Upper lobe of right lung (tissue), 1 donor: ENCODE results near the gene TREM2. TPM values are rescaled to one million over a fixed set of nuclear protein-coding genes. Genes with fewer than 3 reads are reported as not detected.

Experiments
- ATAC-seq: fragments of 200-7000 bp; cut with Tn5 transposase; one replicate; pipeline ENCODE4 v1.9.1; 2020; ENCODE audit warnings: mild to moderate bottlenecking, moderate library complexity
- DNase-seq: peaks from one replicate; pipeline ENCODE4 v3.0.0-alpha.2; 2020
- H3K27ac ChIP-seq: fragments of 200-600 bp; one replicate; pipeline ENCODE4 v1.8.0; 2022
- H3K27me3 ChIP-seq: fragments of 200-600 bp; one replicate; pipeline ENCODE4 v1.8.0; 2022; ENCODE audit warnings: mild to moderate bottlenecking
- H3K36me3 ChIP-seq: fragments of 200-600 bp; one replicate; pipeline ENCODE4 v1.8.0; 2022
- H3K4me1 ChIP-seq: fragments of 200-600 bp; one replicate; pipeline ENCODE4 v1.8.0; 2022
- H3K4me3 ChIP-seq: fragments of 200-600 bp; one replicate; pipeline ENCODE4 v1.8.0; 2022; ENCODE audit warnings: mild to moderate bottlenecking
- H3K9me3 ChIP-seq: fragments of 200-600 bp; one replicate; pipeline ENCODE4 v1.8.0; 2022
- intact Hi-C: fragments of 100-400 bp; cut with DNase I; formaldehyde crosslinking; loops from one replicate; pipeline ENCODE4 v1.11.0; 2022
- total RNA-seq: library from RNA; stranded (reverse); fragmentation: NEBNext Ultra II Directional; extraction: Animal tissue kit (Norgen Biotek cat#: 25700); gene quantifications from one replicate; pipeline ENCODE4 v1.2.1, GENCODE V29; 2021
- TF ChIP-seq, protein P1 (sequence below): fragments of 200-600 bp; IDR thresholded peaks from one replicate; pipeline ENCODE4 v1.8.0; 2022; ENCODE audit warnings: antibody characterized with exemption
- donor health status: DM: no; HTN: yes; CAD: no; lungs with severe emphysema.

The TREM2 gene
- total RNA-seq, 1 donor from 2014 or later, result 62.2 TPM

DNA sequence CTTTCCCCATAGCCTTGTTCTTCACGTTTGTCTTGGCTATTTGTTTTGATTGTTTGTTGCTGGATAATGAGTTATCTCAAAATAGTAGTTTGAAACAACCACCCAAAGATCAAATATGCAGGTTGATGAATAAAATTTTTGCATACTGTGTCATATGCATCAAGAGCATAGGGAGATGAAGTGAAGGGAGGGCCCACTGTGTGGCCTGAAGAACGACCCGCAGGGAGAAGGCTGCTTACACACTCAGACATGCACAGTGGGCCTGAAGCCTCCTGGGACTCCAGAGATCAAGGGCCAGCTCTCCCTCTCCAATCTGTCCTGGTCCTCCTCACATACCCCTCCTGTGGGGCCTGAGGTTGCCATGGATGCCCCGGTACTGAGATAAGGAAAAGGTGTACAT is 16.2 kb upstream of the TREM2 start:
- Histone ChIP-seq H3K36me3 (no peaks in the 10 kb centered on the region), H3K9me3 (no peaks in the 10 kb centered on the region), H3K4me1 (no peaks in the 10 kb centered on the region), H3K4me3 (no peak overlapping the region), H3K27ac (no peak overlapping the region), H3K27me3 (peaks cover 9% of the 10 kb centered on the region)
- intact Hi-C loops, result no loop called here
- TF ChIP-seq, protein P1, sequence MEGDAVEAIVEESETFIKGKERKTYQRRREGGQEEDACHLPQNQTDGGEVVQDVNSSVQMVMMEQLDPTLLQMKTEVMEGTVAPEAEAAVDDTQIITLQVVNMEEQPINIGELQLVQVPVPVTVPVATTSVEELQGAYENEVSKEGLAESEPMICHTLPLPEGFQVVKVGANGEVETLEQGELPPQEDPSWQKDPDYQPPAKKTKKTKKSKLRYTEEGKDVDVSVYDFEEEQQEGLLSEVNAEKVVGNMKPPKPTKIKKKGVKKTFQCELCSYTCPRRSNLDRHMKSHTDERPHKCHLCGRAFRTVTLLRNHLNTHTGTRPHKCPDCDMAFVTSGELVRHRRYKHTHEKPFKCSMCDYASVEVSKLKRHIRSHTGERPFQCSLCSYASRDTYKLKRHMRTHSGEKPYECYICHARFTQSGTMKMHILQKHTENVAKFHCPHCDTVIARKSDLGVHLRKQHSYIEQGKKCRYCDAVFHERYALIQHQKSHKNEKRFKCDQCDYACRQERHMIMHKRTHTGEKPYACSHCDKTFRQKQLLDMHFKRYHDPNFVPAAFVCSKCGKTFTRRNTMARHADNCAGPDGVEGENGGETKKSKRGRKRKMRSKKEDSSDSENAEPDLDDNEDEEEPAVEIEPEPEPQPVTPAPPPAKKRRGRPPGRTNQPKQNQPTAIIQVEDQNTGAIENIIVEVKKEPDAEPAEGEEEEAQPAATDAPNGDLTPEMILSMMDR, result no peak
- DNase-seq (no peak), ATAC-seq (no peak)

DNA sequence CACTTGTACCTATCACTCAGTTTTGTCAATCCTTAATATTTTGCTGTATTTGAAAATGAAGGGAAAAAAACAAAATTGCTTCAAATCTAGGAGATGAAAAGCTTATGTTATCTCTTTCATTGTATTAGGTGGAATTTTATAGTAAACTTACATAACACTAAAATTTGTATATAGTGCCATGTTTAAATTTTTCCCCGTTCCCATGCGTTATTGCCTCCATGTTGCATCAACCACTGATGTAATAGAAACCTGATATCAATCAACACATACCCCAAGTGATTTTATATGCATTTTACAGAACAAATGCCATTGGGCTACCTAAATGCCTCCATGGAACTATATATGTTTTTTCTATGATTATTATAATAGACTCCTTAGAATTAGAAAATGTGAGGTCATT is 14.8 kb upstream of the TREM2 start:
- DNase-seq, result no peak
- intact Hi-C loops, result no loop called here
- Histone ChIP-seq H3K27me3 (peaks cover 9% of the 10 kb centered on the region), H3K9me3 (no peaks in the 10 kb centered on the region), H3K4me1 (no peaks in the 10 kb centered on the region), H3K4me3 (no peak overlapping the region), H3K27ac (no peak overlapping the region), H3K36me3 (no peaks in the 10 kb centered on the region)
- TF ChIP-seq, protein P1, result no peak
- ATAC-seq, result no peak

DNA sequence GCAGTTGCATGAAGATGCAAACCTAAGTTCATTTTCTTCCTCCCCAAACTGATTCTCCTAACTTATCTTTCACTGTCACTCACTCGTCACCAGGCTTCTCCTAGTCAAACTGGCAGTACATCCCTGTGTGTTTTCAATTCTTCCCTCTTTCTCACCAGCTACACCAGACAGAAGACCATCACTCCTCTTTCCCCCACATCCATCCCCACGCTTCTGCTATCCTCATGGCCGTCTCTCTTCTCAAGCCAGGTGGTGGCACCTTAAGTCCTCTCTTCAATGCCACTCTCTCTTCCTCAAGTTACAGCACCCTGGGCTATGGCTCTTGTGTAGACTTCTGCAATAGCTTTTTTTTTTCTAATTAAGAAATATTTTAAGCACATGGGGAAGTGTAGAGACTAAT is 14.4 kb upstream of the TREM2 start:
- H3K27ac ChIP-seq, result no peak overlapping the region
- no peaks in the 10 kb centered on the region for H3K36me3 ChIP-seq
- H3K27me3 ChIP-seq, result peaks cover 9% of the 10 kb centered on the region
- ATAC-seq (no peak), DNase-seq (no peak)
- intact Hi-C loops, result no loop called here
- no peaks in the 10 kb centered on the region for H3K9me3 ChIP-seq
- TF ChIP-seq, protein P1, result no peak
- no peak overlapping the region for H3K4me3 ChIP-seq
- H3K4me1 ChIP-seq, result no peaks in the 10 kb centered on the region

DNA sequence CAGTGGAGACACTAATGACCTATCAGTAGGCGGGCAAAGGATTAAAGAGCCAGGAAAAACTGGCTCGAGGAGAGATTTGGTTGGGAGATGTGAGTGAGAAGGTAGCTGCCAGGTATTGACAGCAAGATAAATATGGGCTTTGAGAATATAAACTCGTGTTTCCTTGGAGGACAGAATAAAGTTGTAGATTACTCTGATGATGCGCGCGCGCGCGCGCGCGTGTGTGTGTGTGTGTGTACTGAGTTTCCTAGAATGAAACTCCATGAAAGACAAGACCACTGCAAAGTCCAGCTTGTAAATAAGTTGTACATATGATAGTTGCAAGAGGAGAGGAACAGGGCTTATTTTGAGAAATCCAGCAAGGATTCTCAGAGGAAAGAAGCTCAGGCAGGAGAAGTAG is 13.3 kb upstream of the TREM2 start:
- no peak for DNase-seq
- intact Hi-C loops, result no loop called here
- Histone ChIP-seq H3K27me3 (peaks cover 9% of the 10 kb centered on the region), H3K4me1 (no peaks in the 10 kb centered on the region), H3K36me3 (no peaks in the 10 kb centered on the region), H3K4me3 (no peak overlapping the region), H3K9me3 (no peaks in the 10 kb centered on the region), H3K27ac (no peak overlapping the region)
- TF ChIP-seq, protein P1, result no peak
- ATAC-seq, result no peak

DNA sequence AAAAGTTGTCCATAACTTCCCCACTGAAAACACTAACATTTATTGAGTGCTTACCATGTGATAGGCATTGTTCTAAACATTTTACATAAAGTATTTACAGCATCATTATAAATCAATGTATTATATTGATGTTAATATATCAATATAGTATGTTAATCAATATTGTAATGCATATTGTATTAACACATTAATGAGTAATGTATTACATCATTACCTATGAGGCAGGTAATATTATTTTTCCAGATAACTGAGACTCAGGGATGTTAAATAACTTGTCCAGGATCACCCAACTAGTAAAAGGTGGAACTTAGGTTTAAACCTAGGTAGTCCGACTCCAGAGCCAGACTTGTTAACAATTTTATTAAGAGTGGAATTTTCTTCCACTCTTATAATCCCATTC is 12.2 kb upstream of the TREM2 start:
- DNase-seq, result no peak
- no peaks in the 10 kb centered on the region for H3K9me3 ChIP-seq
- H3K27ac ChIP-seq, result no peak overlapping the region
- intact Hi-C loops, result no loop called here
- ATAC-seq, result no peak
- H3K36me3 ChIP-seq, result no peaks in the 10 kb centered on the region
- no peaks in the 10 kb centered on the region for H3K4me1 ChIP-seq
- TF ChIP-seq, protein P1, result no peak
- peaks cover 9% of the 10 kb centered on the region for H3K27me3 ChIP-seq
- H3K4me3 ChIP-seq, result no peak overlapping the region

DNA sequence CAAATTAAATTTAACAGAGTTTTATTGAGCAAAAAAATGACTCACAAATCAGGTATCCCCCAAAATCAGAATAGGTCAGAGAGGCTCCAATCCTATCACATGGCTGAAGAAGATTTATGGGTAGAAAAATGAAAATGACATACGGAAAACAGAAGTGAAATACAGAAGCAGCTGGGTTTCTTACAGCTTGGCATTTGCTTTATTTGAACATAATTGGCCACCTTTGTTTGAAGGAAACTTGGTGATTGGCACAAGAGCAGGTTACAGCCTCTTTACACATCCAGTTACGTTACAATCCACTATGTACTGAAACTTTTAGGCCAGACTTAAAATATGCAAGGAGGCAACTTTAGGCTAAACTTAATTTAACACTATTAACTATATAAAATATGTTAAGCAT is 11.7 kb upstream of the TREM2 start:
- Histone ChIP-seq H3K9me3 (no peaks in the 10 kb centered on the region), H3K4me3 (no peak overlapping the region), H3K27me3 (peaks cover 9% of the 10 kb centered on the region), H3K27ac (no peak overlapping the region), H3K36me3 (no peaks in the 10 kb centered on the region), H3K4me1 (no peaks in the 10 kb centered on the region)
- TF ChIP-seq, protein P1, result no peak
- ATAC-seq (no peak), DNase-seq (no peak)
- intact Hi-C loops, result no loop called here
